SH-SY5Y (cell line): ENCODE data around the gene NFATC2.

ENCODE experiments used
- GATA2 ChIP-seq: IDR thresholded peaks from 2 replicates; pipeline ENCODE4 v1.6.1; 2011; ENCODE audit warnings: mild to moderate bottlenecking, low read depth, low read length
- GATA3 ChIP-seq: IDR thresholded peaks from 2 replicates; pipeline ENCODE4 v1.6.1; 2011; ENCODE audit warnings: low read depth, mild to moderate bottlenecking, low read length, moderate library complexity

Gene NFATC2

GRCh38 chr20:51507216-51508036 is 35.1 kb downstream of the NFATC2 start:
- TF ChIP-seq GATA2 (no peak), GATA3 (no peak)

- TF ChIP-seq GATA2 (no peak), GATA3 (no peak)
Measured at GRCh38 chr20:51506527-51507215, 35.8 kb downstream of the NFATC2 start.

GRCh38 chr20:51505566-51505965 is 37.0 kb downstream of the NFATC2 start:
- TF ChIP-seq GATA3 (no peak), GATA2 (no peak)

GRCh38 chr20:51503376-51503775 is 39.1 kb downstream of the NFATC2 start:
- no peak for TF ChIP-seq GATA3
- TF ChIP-seq GATA2 = no peak

GRCh38 chr20:51500936-51501335 is 41.6 kb downstream of the NFATC2 start:
- TF ChIP-seq GATA2 (no peak), GATA3 (no peak)

- TF ChIP-seq GATA2 (no peak), GATA3 (no peak)
Measured at GRCh38 chr20:51500311-51500710, 42.2 kb downstream of the NFATC2 start.

- no peak for TF ChIP-seq GATA3
- no peak for TF ChIP-seq GATA2
Measured at GRCh38 chr20:51498765-51499540, 43.6 kb downstream of the NFATC2 start.

GRCh38 chr20:51497542-51498467 is 44.7 kb downstream of the NFATC2 start:
- no peak for TF ChIP-seq GATA2
- TF ChIP-seq GATA3 = no peak

- TF ChIP-seq GATA2 = no peak
- no peak for TF ChIP-seq GATA3
Measured at GRCh38 chr20:51496964-51497363, 45.6 kb downstream of the NFATC2 start.

- TF ChIP-seq GATA2 (no peak), GATA3 (no peak)
Measured at GRCh38 chr20:51495921-51496545, 46.5 kb downstream of the NFATC2 start.

GRCh38 chr20:51495291-51495690 is 47.2 kb downstream of the NFATC2 start:
- TF ChIP-seq GATA3 = no peak
- TF ChIP-seq GATA2 = no peak

GRCh38 chr20:51494241-51495110 is 48.0 kb downstream of the NFATC2 start:
- TF ChIP-seq GATA2 (no peak), GATA3 (no peak)
